Fibroblast of lung (primary cell): ENCODE measurements around the gene RBPJL. TPM values are rescaled to one million over a fixed set of nuclear protein-coding genes. Genes with fewer than 3 reads are reported as not detected.

Experiments
- DNase-seq, 2 donors: peaks; one replicate each; pipeline versions ENCODE4 v3.0.0 to v3.0.0-alpha.2; 2010; ENCODE audit warnings: low read depth in 2 of 2
- H2AFZ ChIP-seq: 2 replicates; pipeline ENCODE4 v1.5.1; 2012; ENCODE audit warnings: low read length, control low read depth, inconsistent platforms
- H3K27ac ChIP-seq: 2 replicates; pipeline ENCODE4 v1.5.1; 2011; ENCODE audit warnings: low read length, control low read depth; ENCODE audit not compliant: insufficient read depth
- H3K27me3 ChIP-seq: 2 replicates; pipeline ENCODE4 v1.5.1; 2011; ENCODE audit warnings: mild to moderate bottlenecking, low read length; ENCODE audit not compliant: control insufficient read depth, insufficient read depth
- H3K36me3 ChIP-seq: 2 replicates; pipeline ENCODE4 v1.5.1; 2011; ENCODE audit warnings: low read length; ENCODE audit not compliant: control insufficient read depth, insufficient read depth
- H3K4me1 ChIP-seq: 2 replicates; pipeline ENCODE4 v1.5.1; 2011; ENCODE audit warnings: low read length; ENCODE audit not compliant: control insufficient read depth, insufficient read depth; ENCODE audit errors: extremely low read depth
- H3K4me2 ChIP-seq: 2 replicates; pipeline ENCODE4 v1.5.1; 2011; ENCODE audit warnings: low read length, control low read depth; ENCODE audit not compliant: insufficient read depth; ENCODE audit errors: extremely low read depth
- H3K4me3 ChIP-seq, 4 experiments: fragments of 200-600 bp in 1 of 4; sonication (generic) in 1 of 4; replicated peaks in 1 of 4; 2 replicates each; pipeline ENCODE4 v1.5.1; 2011 to 2016; ENCODE audit warnings: low read length in 4 of 4, low read depth in 3 of 4, mild to moderate bottlenecking in 3 of 4, control low read depth in 2 of 4, inconsistent platforms in 1 of 4, mixed read lengths in 1 of 4; ENCODE audit not compliant: insufficient read depth in 1 of 4; ENCODE audit errors: control extremely low read depth in 1 of 4
- H3K79me2 ChIP-seq: 2 replicates; pipeline ENCODE4 v1.5.1; 2012; ENCODE audit warnings: mild to moderate bottlenecking, low read length, inconsistent platforms; ENCODE audit not compliant: control insufficient read depth, insufficient read depth
- H3K9ac ChIP-seq: 2 replicates; pipeline ENCODE4 v1.5.1; 2011; ENCODE audit warnings: mild to moderate bottlenecking, low read length, control low read depth; ENCODE audit not compliant: insufficient read depth
- H3K9me3 ChIP-seq: 2 replicates; pipeline ENCODE4 v1.5.1; 2012; ENCODE audit warnings: low read depth, low read length; ENCODE audit not compliant: control insufficient read depth, insufficient read depth
- H4K20me1 ChIP-seq: 2 replicates; pipeline ENCODE4 v1.5.1; 2011; ENCODE audit warnings: low read length; ENCODE audit not compliant: control insufficient read depth, insufficient read depth; ENCODE audit errors: extremely low read depth
- EZH2 ChIP-seq: IDR thresholded peaks from 2 replicates; pipeline ENCODE4 v1.5.1; 2012; ENCODE audit warnings: low read length, control low read depth, mild to moderate bottlenecking; ENCODE audit errors: missing control alignments
- polyA plus RNA-seq, 2 donors: library from polyadenylated mRNA; depleted of rRNA in 1 of 2; stranded (reverse) in 1 of 2; unstranded in 1 of 2; fragments of >200 nt; gene quantifications; 2 replicates each; pipeline ENCODE4 v1.2.1, GENCODE V29; 2011 to 2012; ENCODE audit warnings: missing spikeins in 1 of 2
- total RNA-seq: library from RNA; depleted of rRNA; stranded (reverse); fragments of >200 nt; gene quantifications from 2 replicates; pipeline ENCODE4 v1.2.1, GENCODE V29; 2014
- TF ChIP-seq, protein P1 (sequence below), 2 donors: IDR thresholded peaks in 1 of 2; conservative IDR thresholded peaks in 1 of 2; 1 replicate in 1 of 2; 2 replicates in 1 of 2; pipeline ENCODE4 v1.5.1; 2011 to 2012; ENCODE audit warnings: low read length in 2 of 2, control low read depth in 1 of 2, inconsistent platforms in 1 of 2, low read depth in 1 of 2, mild to moderate bottlenecking in 1 of 2

Gene RBPJL
- total and polyA plus RNA-seq, 2 donors (not counting 1 experiment from before 2014, with no cell fraction given): not detected

DNA sequence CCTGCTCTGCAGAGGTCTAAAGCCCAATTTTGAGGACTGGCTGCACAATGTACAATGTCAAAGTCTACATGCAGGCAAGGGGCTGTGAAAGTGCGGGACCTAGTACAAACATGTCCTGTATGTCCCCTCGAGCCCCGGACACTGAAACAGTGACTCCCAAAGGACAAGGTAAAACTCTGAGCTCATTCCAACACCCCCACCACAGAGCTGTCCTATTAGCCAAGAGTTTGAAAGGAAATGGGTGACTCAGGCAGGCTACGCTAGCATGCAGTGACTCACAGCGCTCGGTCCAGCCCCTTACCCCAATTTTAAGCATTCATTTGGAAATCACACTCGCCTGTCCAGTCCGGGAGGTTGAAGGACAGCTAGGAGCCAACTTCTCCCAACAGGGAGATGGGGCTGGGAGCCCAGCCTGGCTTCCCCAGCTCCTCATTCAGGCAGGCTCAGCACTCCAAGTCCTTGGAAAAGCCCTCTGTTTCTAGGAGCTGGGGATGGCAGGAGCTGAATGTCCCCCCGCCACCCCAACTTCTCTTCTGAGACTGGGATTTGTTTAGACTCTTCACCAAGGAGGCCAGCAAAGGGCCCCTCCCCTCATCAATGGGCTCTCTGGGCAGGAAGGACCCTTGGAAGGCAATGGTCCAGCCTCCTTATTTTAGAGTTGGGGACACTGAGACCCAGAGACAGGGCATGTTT is 37.7 kb downstream of the RBPJL start:
- peaks cover 15% of the 10 kb centered on the region for H3K36me3 ChIP-seq
- no peaks in the 10 kb centered on the region for H3K9me3 ChIP-seq
- H3K9ac ChIP-seq: peak overlapping the region; percentile 52
- H3K27me3 ChIP-seq: no peaks in the 10 kb centered on the region
- H3K79me2 ChIP-seq: peaks cover 88% of the 10 kb centered on the region
- H3K4me3 ChIP-seq: peak overlapping the region; percentile 96 to 100 (median 98)
- H3K4me1 ChIP-seq: peaks cover 41% of the 10 kb centered on the region
- peak overlapping the region; percentile 83 for H3K27ac ChIP-seq
- no peaks in the 10 kb centered on the region for H4K20me1 ChIP-seq
- H3K4me2 ChIP-seq: peak overlapping the region; percentile 95
- DNase-seq: peak; percentile 92 to 93
- TF ChIP-seq EZH2: no peak
- TF ChIP-seq, protein P1, sequence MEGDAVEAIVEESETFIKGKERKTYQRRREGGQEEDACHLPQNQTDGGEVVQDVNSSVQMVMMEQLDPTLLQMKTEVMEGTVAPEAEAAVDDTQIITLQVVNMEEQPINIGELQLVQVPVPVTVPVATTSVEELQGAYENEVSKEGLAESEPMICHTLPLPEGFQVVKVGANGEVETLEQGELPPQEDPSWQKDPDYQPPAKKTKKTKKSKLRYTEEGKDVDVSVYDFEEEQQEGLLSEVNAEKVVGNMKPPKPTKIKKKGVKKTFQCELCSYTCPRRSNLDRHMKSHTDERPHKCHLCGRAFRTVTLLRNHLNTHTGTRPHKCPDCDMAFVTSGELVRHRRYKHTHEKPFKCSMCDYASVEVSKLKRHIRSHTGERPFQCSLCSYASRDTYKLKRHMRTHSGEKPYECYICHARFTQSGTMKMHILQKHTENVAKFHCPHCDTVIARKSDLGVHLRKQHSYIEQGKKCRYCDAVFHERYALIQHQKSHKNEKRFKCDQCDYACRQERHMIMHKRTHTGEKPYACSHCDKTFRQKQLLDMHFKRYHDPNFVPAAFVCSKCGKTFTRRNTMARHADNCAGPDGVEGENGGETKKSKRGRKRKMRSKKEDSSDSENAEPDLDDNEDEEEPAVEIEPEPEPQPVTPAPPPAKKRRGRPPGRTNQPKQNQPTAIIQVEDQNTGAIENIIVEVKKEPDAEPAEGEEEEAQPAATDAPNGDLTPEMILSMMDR (conservative IDR thresholded peaks at IDR 0.05 in 1 of 2, IDR thresholded peaks at IDR 0.05 in 1 of 2; ENCODE audit: low read depth in 1 of 2, low read length in 2 of 2): no peak
- no peak overlapping the region for H2AFZ ChIP-seq

DNA sequence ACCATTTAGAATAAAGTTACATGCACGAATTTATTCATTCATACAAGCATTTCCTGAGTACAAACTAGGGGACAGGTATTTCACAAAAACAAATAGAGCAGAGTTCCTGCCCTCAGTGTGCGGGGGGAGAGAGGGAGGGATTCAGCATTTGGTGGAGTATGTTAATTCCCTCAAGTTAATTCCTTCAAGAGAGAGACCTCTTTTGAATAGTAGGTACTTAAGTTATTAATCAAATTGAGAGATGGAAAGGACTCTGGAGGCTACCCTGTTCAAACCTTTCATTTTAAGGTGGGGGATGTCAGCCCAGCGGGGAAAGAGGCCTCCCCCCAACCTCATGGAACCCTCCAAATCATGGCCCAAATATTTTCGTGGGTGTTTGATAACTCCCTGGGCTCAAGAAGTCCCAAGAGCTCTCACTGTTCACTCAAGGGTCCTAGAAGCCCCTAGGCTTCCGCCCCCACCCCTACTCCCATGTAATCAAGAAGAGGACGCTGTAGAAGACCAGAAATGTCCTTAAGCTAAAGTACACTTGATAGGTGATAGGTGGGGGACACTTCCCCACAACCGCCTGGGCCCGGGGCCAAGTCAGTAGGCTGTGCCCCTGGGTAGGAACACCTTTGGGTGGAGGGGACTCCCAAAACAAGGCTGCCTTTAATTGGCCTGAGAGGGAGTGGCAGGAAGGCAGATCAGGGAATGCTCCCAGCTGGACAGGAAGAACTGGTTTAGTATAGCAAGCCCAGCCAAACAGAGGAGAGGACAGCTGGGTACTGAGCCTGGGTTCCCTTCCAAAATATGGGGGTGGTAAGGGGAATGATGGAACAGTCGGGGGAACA is 38.7 kb downstream of the RBPJL start:
- no peaks in the 10 kb centered on the region for H3K9me3 ChIP-seq
- peak overlapping the region; percentile 96 to 100 (median 98) for H3K4me3 ChIP-seq
- no peaks in the 10 kb centered on the region for H3K27me3 ChIP-seq
- TF ChIP-seq, protein P1 (conservative IDR thresholded peaks at IDR 0.05 in 1 of 2, IDR thresholded peaks at IDR 0.05 in 1 of 2; ENCODE audit: low read depth in 1 of 2, low read length in 2 of 2): no peak
- TF ChIP-seq EZH2: no peak
- H3K27ac ChIP-seq: peak overlapping the region; percentile 83
- no peak overlapping the region for H2AFZ ChIP-seq
- no peak overlapping the region for H3K9ac ChIP-seq
- peak overlapping the region; percentile 95 for H3K4me2 ChIP-seq
- H4K20me1 ChIP-seq: no peaks in the 10 kb centered on the region
- peaks cover 34% of the 10 kb centered on the region for H3K4me1 ChIP-seq
- H3K79me2 ChIP-seq: peaks cover 78% of the 10 kb centered on the region
- H3K36me3 ChIP-seq: peaks cover 11% of the 10 kb centered on the region
- peak in 1 of 2 donors; percentile 20 for DNase-seq

DNA sequence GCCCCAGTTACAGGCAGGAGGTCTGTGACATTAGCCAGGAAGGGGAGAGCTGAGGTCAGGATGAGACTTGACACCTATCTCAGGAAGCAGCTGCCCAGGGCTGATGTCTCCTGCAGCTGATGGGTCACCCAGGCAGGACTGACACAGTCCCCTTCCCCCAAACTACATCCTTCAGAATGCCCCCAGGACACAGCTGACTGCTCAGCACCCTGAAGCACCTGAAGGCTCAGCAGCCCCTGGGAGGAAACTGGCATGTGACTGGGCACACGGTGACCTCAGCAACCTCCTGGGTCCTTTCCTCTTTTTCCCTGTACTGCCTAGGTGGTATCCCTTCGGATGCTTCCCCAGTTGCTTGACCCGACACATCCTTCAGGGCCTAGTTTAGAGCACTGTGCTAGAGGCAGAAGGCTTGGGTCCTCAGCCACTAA is 39.7 kb downstream of the RBPJL start:
- Histone ChIP-seq H3K4me2 (peak overlapping the region; percentile 95), H3K4me1 (peaks cover 31% of the 10 kb centered on the region), H3K9me3 (no peaks in the 10 kb centered on the region), H3K9ac (peak overlapping the region; percentile 25), H3K79me2 (peaks cover 68% of the 10 kb centered on the region), H2AFZ (no peak overlapping the region), H3K36me3 (peaks cover 3% of the 10 kb centered on the region), H3K4me3 (peak overlapping the region; percentile 96 to 100 (median 98)), H4K20me1 (no peaks in the 10 kb centered on the region), H3K27ac (peak overlapping the region; percentile 83), H3K27me3 (no peaks in the 10 kb centered on the region)
- TF ChIP-seq EZH2: no peak
- TF ChIP-seq, protein P1 (conservative IDR thresholded peaks at IDR 0.05 in 1 of 2, IDR thresholded peaks at IDR 0.05 in 1 of 2; ENCODE audit: low read depth in 1 of 2, low read length in 2 of 2): no peak
- DNase-seq: no peak
